Right lung (tissue), 5 donors: ENCODE results near the gene ZNF502. TPM values are rescaled to one million over a fixed set of nuclear protein-coding genes. Genes with fewer than 3 reads are reported as not detected.

Source experiments
- DNase-seq, 2 donors: peaks; one replicate each; pipeline ENCODE4 v3.0.0-alpha.2; 2013
- polyA plus RNA-seq, 5 donors: library from polyadenylated mRNA; unstranded; fragments of 120-200 nt; gene quantifications; one replicate each; pipeline versions ENCODE4 v1.2.1 to v1.2.3, GENCODE V29; 2013; ENCODE audit warnings: inconsistent platforms in 1 of 5, low replicate concordance in 1 of 5; ENCODE audit not compliant: insufficient read length in 5 of 5, insufficient read depth in 1 of 5

ZNF502 gene
- polyA plus RNA-seq, 5 donors, result 9.1 to 15.0 (median 12.6) TPM

DNA sequence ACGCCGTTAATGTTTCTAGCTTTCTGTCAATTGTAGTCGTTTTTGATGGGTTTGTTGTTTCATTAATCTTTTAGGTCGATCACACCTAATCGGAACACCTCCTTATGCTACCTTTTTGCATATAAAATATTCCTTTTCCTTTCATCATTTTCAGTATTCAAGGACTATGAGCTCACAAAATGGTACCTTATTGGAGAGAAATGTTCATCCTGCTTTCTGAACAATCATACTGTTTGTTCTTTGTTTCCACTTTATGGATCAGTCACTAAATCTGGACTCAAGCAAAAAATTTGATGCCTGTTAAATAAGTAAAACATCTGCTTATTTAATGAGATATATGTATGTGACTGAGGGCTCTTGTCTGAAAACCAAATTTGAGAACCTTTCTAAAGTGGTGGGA, 50.2 kb downstream of the ZNF502 start:
- no peak for DNase-seq

DNA sequence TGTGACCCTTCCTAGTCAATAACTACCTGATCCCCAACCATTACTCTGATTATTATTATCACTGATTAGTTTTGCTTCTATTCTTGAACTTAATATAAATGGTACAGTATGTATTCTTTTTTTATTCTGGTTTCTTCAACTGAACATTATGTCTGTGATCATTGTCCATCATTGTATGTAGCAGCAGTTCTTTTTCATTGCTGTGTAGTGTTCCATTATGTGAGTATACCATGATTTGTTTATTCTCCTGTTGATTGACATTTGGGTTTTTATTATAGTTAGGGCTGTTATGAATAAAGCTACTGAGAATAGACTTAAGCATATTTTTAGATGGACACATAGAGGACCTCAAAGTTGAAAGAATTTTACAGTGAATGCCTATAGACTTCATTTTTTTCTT, 51.8 kb downstream of the ZNF502 start:
- DNase-seq, result no peak

DNA sequence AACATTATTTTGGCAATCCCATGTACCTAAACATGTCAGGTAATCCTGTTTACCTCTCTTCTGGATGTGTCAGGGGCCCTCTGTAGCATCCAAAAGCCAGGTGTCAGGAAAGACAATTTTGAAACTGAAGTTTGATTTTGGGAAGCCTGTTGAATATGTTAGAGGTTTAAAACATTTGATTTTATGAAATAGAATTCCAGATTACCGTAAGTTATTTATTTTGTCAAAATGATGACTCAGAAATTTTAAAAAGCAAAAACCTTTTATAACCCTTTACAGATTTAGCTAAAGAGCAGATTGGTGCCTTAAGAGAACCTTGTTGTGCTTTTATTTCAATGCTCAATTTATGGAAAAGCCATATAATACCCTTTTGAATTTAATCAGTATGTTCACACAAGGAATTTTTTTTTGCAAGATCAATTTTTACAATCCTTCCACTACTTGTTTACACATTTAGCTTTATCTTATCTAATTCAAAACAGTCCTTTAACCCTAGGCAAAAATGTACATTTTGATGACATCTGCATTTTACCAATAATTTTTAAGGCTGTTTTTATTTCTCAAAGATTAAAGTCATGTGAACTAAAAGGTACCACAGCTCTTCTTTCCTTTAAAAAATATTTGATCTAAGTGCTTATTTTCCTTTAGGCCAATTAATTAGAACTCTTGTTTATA, 59.1 kb downstream of the ZNF502 start:
- DNase-seq, result no peak

GRCh38 chr3:44772099-44772442, 59.6 kb downstream of the ZNF502 start:
- DNase-seq, result no peak

Other genes starting within 250 kb of the ZNF502 start
- gene ZNF445, start 235.0 kb upstream of the ZNF502 start, polyA plus RNA-seq, result 10 to 100 TPM; 19.5 to 33.5 (median 26.5) TPM
- gene ZKSCAN7, start 157.5 kb upstream of the ZNF502 start, polyA plus RNA-seq, result 10 to 100 TPM; 14.9 to 19.4 (median 18.9) TPM
- 10 to 100 TPM in 4 of 5 donors, 1 to 10 TPM in 1; 9.5 to 27.0 (median 24.3) TPM for gene ZNF660, start 127.7 kb upstream of the ZNF502 start, polyA plus RNA-seq
- 10 to 100 TPM; 23.5 to 40.2 (median 35.6) TPM for gene ZNF197, start 87.6 kb upstream of the ZNF502 start, polyA plus RNA-seq
- 10 to 100 TPM in 4 of 5 donors, 1 to 10 TPM in 1; 7.5 to 12.1 (median 11.2) TPM for gene ZNF35, start 63.9 kb upstream of the ZNF502 start, polyA plus RNA-seq
- gene ZNF501, start 17.0 kb downstream of the ZNF502 start, polyA plus RNA-seq, result 10 to 100 TPM in 2 of 5 donors, 1 to 10 TPM in 3; 7.0 to 15.2 (median 9.9) TPM
- 10 to 100 TPM; 36.2 to 67.3 (median 61.7) TPM for gene KIAA1143, start 49.0 kb downstream of the ZNF502 start, polyA plus RNA-seq
- gene KIF15, start 49.1 kb downstream of the ZNF502 start, polyA plus RNA-seq, result 10 to 100 TPM; 15.2 to 43.9 (median 24.7) TPM
- 10 to 100 TPM; 19.9 to 25.2 (median 22.8) TPM for gene TMEM42, start 149.3 kb downstream of the ZNF502 start, polyA plus RNA-seq
- gene TGM4, start 161.9 kb downstream of the ZNF502 start, polyA plus RNA-seq, result under 1 TPM in 4 of 5 donors, not detected in 1; 0.03 to 0.09 (median 0.05) TPM